ENCODE results near the gene MSL1. TPM values are rescaled to one million over a fixed set of nuclear protein-coding genes. Genes with fewer than 3 reads are reported as not detected.

MSL1 gene
- polyA plus RNA-seq, 3 donors from 2014 or later, result 5.6 to 16.2 (median 11.1) TPM

DNA sequence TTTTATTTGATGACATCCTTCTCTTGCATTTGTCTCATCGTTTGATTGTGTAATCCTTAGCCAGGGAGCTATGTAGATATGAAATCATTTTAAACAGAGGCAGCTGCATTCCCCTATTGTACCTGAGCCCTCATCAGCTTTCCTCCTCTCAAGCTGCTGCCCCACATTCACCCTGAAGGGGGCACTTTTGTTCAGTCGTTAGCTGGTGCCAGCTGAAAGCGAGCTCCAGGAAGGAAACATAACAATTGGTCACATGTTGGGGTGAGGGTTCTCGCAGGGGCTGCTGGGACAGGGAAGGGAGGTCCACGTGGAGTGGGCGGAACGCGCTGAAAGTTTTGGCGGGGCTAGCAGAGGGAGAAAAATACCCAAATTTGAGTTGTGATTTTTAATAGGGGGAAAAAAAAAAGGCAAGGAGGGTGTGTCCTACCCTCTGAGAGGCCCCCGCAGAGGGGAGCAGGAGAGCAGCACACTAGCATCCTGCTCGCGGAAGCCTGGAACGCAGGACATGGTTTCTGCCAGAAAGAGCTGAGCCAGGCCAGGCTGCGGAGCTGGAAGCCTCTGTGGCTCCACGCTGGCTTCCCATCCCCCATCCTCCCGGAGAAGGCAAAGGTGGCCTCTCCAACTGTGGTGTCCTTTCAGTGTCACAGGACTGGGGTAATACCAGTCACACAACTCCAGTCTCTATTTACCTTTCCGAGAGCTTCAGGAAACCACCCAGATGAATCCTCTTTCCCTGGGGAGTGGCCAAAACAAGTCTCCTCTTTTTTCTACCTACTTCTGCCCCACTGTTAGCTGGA lies 8.5 kb upstream of the MSL1 start:
- Mint-ChIP-seq H3K27me3 (ENCODE audit: low read depth in 3 of 3) (peaks cover 8 to 16% (median 8%) of the 10 kb centered on the region in 3 donors), H3K4me1 (peaks cover 54 to 55% of the 10 kb centered on the region in 2 donors), H3K4me3 (peak overlapping the region; percentile 81 to 91 (median 83)), H3K36me3 (peaks cover 0 to 3% (median 0%) of the 10 kb centered on the region in 3 donors), H3K27ac (peak overlapping the region; percentile 71 to 96 (median 89)), H3K9me3 (no peaks in the 10 kb centered on the region)
- peak; percentile 88 to 91 (median 90) for DNase-seq

GRCh38 chr17:40113907-40114245 lies 7.9 kb upstream of the MSL1 start:
- Mint-ChIP-seq H3K4me3 (peak overlapping the region; percentile 81 to 91 (median 83)), H3K27me3 (ENCODE audit: low read depth in 3 of 3) (peaks cover 8 to 14% (median 8%) of the 10 kb centered on the region in 3 donors), H3K36me3 (peaks cover 0 to 6% (median 0%) of the 10 kb centered on the region in 3 donors), H3K9me3 (no peaks in the 10 kb centered on the region), H3K27ac (peak overlapping the region in 5 of 6 donors; percentile 44 to 94 (median 71)), H3K4me1 (peaks cover 49 to 51% of the 10 kb centered on the region in 2 donors)
- no peak for DNase-seq

DNA sequence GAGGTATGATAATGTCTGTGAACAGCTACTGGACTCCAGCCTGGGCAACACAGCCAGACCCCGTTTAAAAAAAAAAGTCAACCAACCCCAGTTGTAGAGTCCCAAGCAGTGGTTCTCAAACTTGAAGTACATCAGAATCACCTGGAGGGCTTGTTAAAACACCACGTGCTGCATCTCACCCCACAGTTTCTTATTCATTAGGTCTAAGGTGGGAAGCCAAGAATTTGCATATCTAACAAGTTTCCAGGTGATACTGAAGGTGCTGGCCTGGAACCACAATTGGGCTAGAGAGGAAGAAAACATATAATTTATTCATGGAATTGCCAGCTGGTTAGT lies 6.7 kb upstream of the MSL1 start:
- peaks cover 0 to 6% (median 0%) of the 10 kb centered on the region in 3 donors for H3K36me3 Mint-ChIP-seq
- H3K9me3 Mint-ChIP-seq, result no peaks in the 10 kb centered on the region
- H3K27ac Mint-ChIP-seq, result no peak overlapping the region
- peaks cover 8 to 14% (median 8%) of the 10 kb centered on the region in 3 donors for H3K27me3 Mint-ChIP-seq (ENCODE audit: low read depth in 3 of 3)
- H3K4me1 Mint-ChIP-seq, result peaks cover 37 to 40% of the 10 kb centered on the region in 2 donors
- no peak overlapping the region for H3K4me3 Mint-ChIP-seq
- no peak for DNase-seq

DNA sequence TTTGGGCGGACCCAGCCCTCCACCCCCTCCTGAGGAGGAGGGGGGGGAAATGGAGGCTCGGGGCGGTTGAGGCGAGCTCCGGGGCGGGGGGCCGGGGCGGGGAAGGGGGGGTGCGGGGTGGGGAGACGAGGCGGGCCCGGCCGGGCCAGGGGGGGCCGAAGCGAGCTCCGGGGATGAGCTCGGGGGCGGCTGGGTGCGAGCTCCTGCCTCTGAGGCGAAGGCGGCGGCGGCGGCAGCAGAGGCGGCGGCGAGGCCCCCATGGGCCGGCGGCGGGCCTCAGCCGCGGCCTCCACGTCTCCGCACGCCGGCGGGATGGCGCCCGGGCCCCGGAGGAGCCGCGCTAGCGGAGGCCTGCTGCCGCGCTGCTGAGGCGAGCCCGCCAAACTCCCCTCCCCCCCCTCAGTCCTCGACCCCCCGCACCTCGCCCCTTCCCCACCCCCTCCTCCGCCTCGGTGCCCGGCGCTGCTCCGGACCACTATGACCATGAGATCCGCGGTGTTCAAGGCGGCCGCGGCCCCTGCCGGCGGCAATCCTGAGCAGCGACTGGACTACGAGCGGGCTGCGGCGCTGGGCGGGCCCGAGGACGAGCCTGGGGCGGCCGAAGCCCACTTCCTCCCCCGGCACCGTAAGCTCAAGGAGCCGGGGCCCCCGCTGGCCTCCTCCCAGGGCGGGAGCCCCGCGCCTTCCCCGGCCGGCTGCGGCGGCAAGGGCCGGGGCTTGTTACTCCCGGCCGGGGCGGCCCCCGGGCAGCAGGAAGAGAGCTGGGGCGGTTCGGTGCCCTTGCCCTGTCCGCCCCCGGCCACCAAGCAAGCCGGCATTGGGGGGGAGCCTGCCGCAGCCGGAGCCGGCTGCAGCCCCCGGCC lies 596 bp downstream of the MSL1 start:
- peak; percentile 32 to 47 (median 45) for DNase-seq
- H3K4me1 Mint-ChIP-seq, result peaks cover 34 to 44% of the 10 kb centered on the region in 2 donors
- H3K4me3 Mint-ChIP-seq, result peak overlapping the region in 3 of 5 donors; percentile 81 to 89 (median 83)

GRCh38 chr17:40122999-40123810 lies 1.4 kb downstream of the MSL1 start:
- Mint-ChIP-seq H3K27ac (peak overlapping the region; percentile 85 to 97 (median 90)), H3K4me1 (peaks cover 34 to 44% of the 10 kb centered on the region in 2 donors), H3K36me3 (peaks cover 8 to 12% (median 9%) of the 10 kb centered on the region in 3 donors), H3K27me3 (ENCODE audit: low read depth in 3 of 3) (peaks cover 3 to 12% (median 4%) of the 10 kb centered on the region in 3 donors), H3K4me3 (peak overlapping the region; percentile 86 to 99 (median 95)), H3K9me3 (no peaks in the 10 kb centered on the region)
- peak; percentile 37 to 45 (median 40) for DNase-seq

More for the DNA sequence above, 596 bp downstream of the MSL1 start:
- peaks cover 8 to 11% (median 8%) of the 10 kb centered on the region in 3 donors for H3K36me3 Mint-ChIP-seq
- no peaks in the 10 kb centered on the region for H3K9me3 Mint-ChIP-seq
- peak overlapping the region in 1 of 6 donors; percentile 85 for H3K27ac Mint-ChIP-seq
- peaks cover 3 to 12% (median 4%) of the 10 kb centered on the region in 3 donors for H3K27me3 Mint-ChIP-seq (ENCODE audit: low read depth in 3 of 3)

DNA sequence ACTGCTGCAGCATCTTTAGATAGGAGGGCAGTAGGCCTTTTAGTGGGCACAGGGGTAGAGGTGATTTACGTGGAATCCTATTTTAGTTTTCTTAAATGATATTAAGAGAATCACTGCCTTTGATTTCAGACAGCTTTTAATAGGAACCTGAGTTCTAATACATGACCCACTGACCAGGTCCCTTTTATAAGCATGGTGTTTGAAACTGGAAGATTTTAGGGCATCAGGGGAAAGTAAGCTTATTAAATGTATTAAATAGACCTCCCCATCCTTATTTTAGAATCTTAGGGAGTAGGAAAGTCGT lies 2.0 kb downstream of the MSL1 start:
- DNase-seq, result no peak
- Mint-ChIP-seq H3K27me3 (ENCODE audit: low read depth in 3 of 3) (peaks cover 3 to 12% (median 4%) of the 10 kb centered on the region in 3 donors), H3K27ac (peak overlapping the region; percentile 85 to 97 (median 90)), H3K4me3 (peak overlapping the region; percentile 86 to 99 (median 95)), H3K4me1 (peaks cover 34 to 44% of the 10 kb centered on the region in 2 donors), H3K9me3 (no peaks in the 10 kb centered on the region), H3K36me3 (peaks cover 5 to 12% (median 8%) of the 10 kb centered on the region in 3 donors)

- Mint-ChIP-seq H3K27me3 (ENCODE audit: low read depth in 3 of 3) (peaks cover 3 to 12% (median 4%) of the 10 kb centered on the region in 3 donors), H3K27ac (peak overlapping the region; percentile 85 to 97 (median 90)), H3K36me3 (peaks cover 8 to 16% (median 14%) of the 10 kb centered on the region in 3 donors), H3K4me1 (peaks cover 34 to 44% of the 10 kb centered on the region in 2 donors), H3K4me3 (peak overlapping the region; percentile 86 to 99 (median 95)), H3K9me3 (no peaks in the 10 kb centered on the region)
- DNase-seq, result peak; percentile 25 to 40 (median 37)
These were observed 2.7 kb downstream of the MSL1 start for GRCh38 chr17:40124279-40125141.

DNA sequence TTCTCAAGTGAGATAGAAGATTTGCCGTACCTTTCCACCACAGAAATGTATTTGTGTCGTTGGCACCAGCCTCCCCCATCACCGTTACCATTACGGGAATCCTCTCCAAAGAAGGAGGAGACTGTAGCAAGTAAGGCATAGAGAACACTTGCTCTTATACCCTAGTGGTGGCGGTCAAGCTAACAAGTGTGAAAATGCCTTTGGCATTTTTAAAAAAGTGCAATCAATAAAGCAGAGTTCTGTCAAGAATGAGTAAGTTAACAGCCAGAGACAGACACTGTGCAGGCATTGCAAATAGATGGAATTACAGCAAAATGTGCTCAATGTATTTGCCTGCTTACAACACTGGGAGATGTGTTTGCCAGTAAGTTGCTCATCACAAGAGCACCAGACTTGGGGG lies 7.7 kb downstream of the MSL1 start:
- H3K4me1 Mint-ChIP-seq, result peaks cover 11 to 18% of the 10 kb centered on the region in 2 donors
- no peak overlapping the region for H3K4me3 Mint-ChIP-seq
- H3K9me3 Mint-ChIP-seq, result no peaks in the 10 kb centered on the region
- peaks cover 19 to 50% (median 43%) of the 10 kb centered on the region in 3 donors for H3K36me3 Mint-ChIP-seq
- H3K27me3 Mint-ChIP-seq (ENCODE audit: low read depth in 3 of 3), result peaks cover 0 to 2% (median 2%) of the 10 kb centered on the region in 3 donors
- peak overlapping the region in 2 of 6 donors; percentile 55 to 67 for H3K27ac Mint-ChIP-seq
- no peak for DNase-seq

DNA sequence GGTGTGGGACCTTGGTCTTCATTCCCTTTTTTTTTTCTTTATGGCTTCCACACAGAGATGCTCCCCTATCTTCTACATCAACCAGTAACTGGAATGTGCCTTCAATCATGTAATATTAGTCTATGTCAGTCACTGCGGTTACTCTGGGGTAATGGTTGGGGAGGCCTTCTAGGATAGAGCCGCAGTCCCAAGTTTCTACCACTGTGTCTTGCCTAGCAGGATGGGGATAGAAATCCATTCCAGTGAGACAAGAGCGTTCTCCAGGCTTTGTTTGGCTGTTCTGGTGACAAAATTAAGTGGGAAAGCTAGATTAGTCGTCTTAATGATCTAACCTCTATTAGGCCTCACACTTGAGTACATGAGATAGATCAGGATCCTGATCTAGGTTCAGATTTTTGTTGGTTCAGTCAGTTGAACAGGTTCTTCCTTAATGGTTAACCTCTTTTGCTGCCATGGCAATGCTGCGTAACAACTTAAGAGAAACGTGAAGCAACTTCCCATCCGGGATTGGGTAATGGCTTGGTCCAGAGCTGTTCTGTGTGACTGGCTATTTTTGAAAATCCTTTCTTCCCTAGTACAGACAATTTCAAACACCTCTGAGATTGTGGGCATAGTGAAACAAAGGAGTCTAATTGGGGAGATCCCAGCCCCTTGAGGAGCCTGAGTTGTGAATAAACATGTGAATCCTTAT lies 8.7 kb downstream of the MSL1 start:
- Mint-ChIP-seq H3K4me3 (no peak overlapping the region), H3K27me3 (ENCODE audit: low read depth in 3 of 3) (peaks cover 0 to 2% (median 2%) of the 10 kb centered on the region in 3 donors), H3K36me3 (peaks cover 19 to 50% (median 48%) of the 10 kb centered on the region in 3 donors), H3K27ac (peak overlapping the region in 4 of 6 donors; percentile 10 to 42 (median 23)), H3K9me3 (no peaks in the 10 kb centered on the region), H3K4me1 (peaks cover 4 to 8% of the 10 kb centered on the region in 2 donors)
- no peak for DNase-seq

GRCh38 chr17:40134184-40134583 lies 12.4 kb downstream of the MSL1 start:
- H3K27me3 Mint-ChIP-seq (ENCODE audit: low read depth in 3 of 3), result peaks cover 0 to 2% (median under 1%) of the 10 kb centered on the region in 3 donors
- peaks cover 0 to 2% of the 10 kb centered on the region in 2 donors for H3K4me1 Mint-ChIP-seq
- peaks cover 13 to 50% (median 40%) of the 10 kb centered on the region in 3 donors for H3K36me3 Mint-ChIP-seq

DNA sequence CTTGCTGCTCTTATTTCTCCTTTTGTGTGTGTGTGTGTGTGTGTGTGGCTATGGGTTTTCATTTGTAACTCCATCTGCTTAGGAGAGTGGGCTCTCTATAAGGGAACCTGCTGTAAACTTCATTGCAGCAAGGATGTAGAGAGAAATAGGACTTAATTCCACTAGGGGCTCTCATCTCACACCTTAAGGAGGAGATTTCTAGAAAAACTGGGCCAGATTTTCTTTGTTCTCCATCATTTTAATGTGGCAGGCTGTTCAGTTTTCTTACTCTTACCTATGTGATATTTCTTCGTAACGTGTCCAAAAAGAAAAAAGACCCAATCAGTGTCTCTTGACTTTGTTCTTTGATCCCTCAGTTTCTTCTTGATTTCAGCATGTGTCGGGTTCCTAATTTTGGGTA lies 14.0 kb downstream of the MSL1 start:
- DNase-seq, result no peak
- Mint-ChIP-seq H3K27ac (peak overlapping the region; percentile 40 to 84 (median 56)), H3K9me3 (no peaks in the 10 kb centered on the region), H3K4me1 (peaks cover 12 to 17% of the 10 kb centered on the region in 2 donors), H3K27me3 (ENCODE audit: low read depth in 3 of 3) (peaks cover 9 to 17% (median 11%) of the 10 kb centered on the region in 3 donors), H3K36me3 (peaks cover 11 to 37% (median 33%) of the 10 kb centered on the region in 3 donors), H3K4me3 (no peak overlapping the region)

More at GRCh38 chr17:40134184-40134583, 12.4 kb downstream of the MSL1 start:
- peak overlapping the region in 5 of 6 donors; percentile 3 to 82 (median 45) for H3K27ac Mint-ChIP-seq
- DNase-seq, result no peak
- no peaks in the 10 kb centered on the region for H3K9me3 Mint-ChIP-seq
- H3K4me3 Mint-ChIP-seq, result no peak overlapping the region
